Mesothelial cell of epicardium (in vitro differentiated cells): ENCODE measurements around the gene RAMP3. TPM values are rescaled to one million over a fixed set of nuclear protein-coding genes. Genes with fewer than 3 reads are reported as not detected.

Experiments
- DNase-seq, 2 experiments: peaks; one replicate each; pipeline ENCODE4 v3.0.0; 2021; ENCODE audit warnings: low spot score in 2 of 2; ENCODE audit not compliant: unreplicated experiment in 2 of 2
- H3K27ac Mint-ChIP-seq: 2 replicates; pipeline ENCODE4 v1.8.0; 2021; ENCODE audit warnings: mixed read lengths
- H3K27me3 Mint-ChIP-seq: 2 replicates; pipeline ENCODE4 v1.8.0; 2021; ENCODE audit warnings: low read depth, mixed read lengths
- H3K36me3 Mint-ChIP-seq: 2 replicates; pipeline ENCODE4 v1.8.0; 2021; ENCODE audit warnings: mixed read lengths
- H3K4me1 Mint-ChIP-seq: 2 replicates; pipeline ENCODE4 v1.8.0; 2021; ENCODE audit warnings: mixed read lengths
- H3K4me3 Mint-ChIP-seq: 2 replicates; pipeline ENCODE4 v1.8.0; 2021; ENCODE audit warnings: mild to moderate bottlenecking, moderate library complexity, mixed read lengths
- H3K9me3 Mint-ChIP-seq: 2 replicates; pipeline ENCODE4 v1.8.0; 2021; ENCODE audit warnings: mixed read lengths
- CTCF ChIP-seq: fragments of 200-600 bp; sonication (generic); IDR thresholded peaks from one replicate; pipeline ENCODE4 v1.5.0; 2021; ENCODE audit warnings: antibody characterized with exemption; ENCODE audit not compliant: unreplicated experiment
- total RNA-seq: library from RNA; stranded (reverse); gene quantifications from 3 replicates; pipeline ENCODE4 v1.2.1, GENCODE V29; 2021

RAMP3 gene
- total RNA-seq, 1 donor from 2014 or later = not detected

- H3K27ac Mint-ChIP-seq = no peak overlapping the region
- no peak for DNase-seq
- H3K4me3 Mint-ChIP-seq = no peak overlapping the region
Observed at GRCh38 chr7:45143616-45144015, 14.0 kb upstream of the RAMP3 start.

GRCh38 chr7:45145881-45146280, 11.7 kb upstream of the RAMP3 start:
- no peaks in the 10 kb centered on the region for H3K36me3 Mint-ChIP-seq
- no peak for TF ChIP-seq CTCF
- DNase-seq = no peak
- H3K27me3 Mint-ChIP-seq = peaks cover 22% of the 10 kb centered on the region
- no peak overlapping the region for H3K27ac Mint-ChIP-seq
- H3K9me3 Mint-ChIP-seq = no peaks in the 10 kb centered on the region
- no peak overlapping the region for H3K4me3 Mint-ChIP-seq
- no peaks in the 10 kb centered on the region for H3K4me1 Mint-ChIP-seq

More at GRCh38 chr7:45143616-45144015, 14.0 kb upstream of the RAMP3 start:
- no peaks in the 10 kb centered on the region for H3K4me1 Mint-ChIP-seq
- no peak for TF ChIP-seq CTCF
- no peaks in the 10 kb centered on the region for H3K36me3 Mint-ChIP-seq
- H3K27me3 Mint-ChIP-seq = peaks cover 16% of the 10 kb centered on the region
- no peaks in the 10 kb centered on the region for H3K9me3 Mint-ChIP-seq

GRCh38 chr7:45146531-45147379, 10.8 kb upstream of the RAMP3 start:
- TF ChIP-seq CTCF = no peak
- Mint-ChIP-seq H3K4me3 (no peak overlapping the region), H3K4me1 (no peaks in the 10 kb centered on the region), H3K9me3 (no peaks in the 10 kb centered on the region), H3K27me3 (peaks cover 26% of the 10 kb centered on the region), H3K27ac (no peak overlapping the region), H3K36me3 (no peaks in the 10 kb centered on the region)
- no peak for DNase-seq

GRCh38 chr7:45147858-45148652, 9.5 kb upstream of the RAMP3 start:
- no peak for DNase-seq
- no peaks in the 10 kb centered on the region for H3K36me3 Mint-ChIP-seq
- peaks cover 26% of the 10 kb centered on the region for H3K27me3 Mint-ChIP-seq
- no peak overlapping the region for H3K4me3 Mint-ChIP-seq
- H3K4me1 Mint-ChIP-seq = no peaks in the 10 kb centered on the region
- H3K9me3 Mint-ChIP-seq = no peaks in the 10 kb centered on the region
- no peak for TF ChIP-seq CTCF
- no peak overlapping the region for H3K27ac Mint-ChIP-seq

GRCh38 chr7:45148653-45148973, 9.0 kb upstream of the RAMP3 start:
- DNase-seq = no peak
- no peak for TF ChIP-seq CTCF
- no peaks in the 10 kb centered on the region for H3K4me1 Mint-ChIP-seq
- H3K27ac Mint-ChIP-seq = no peak overlapping the region
- peaks cover 26% of the 10 kb centered on the region for H3K27me3 Mint-ChIP-seq
- H3K4me3 Mint-ChIP-seq = no peak overlapping the region
- H3K9me3 Mint-ChIP-seq = no peaks in the 10 kb centered on the region
- no peaks in the 10 kb centered on the region for H3K36me3 Mint-ChIP-seq
